ENCODE measurements around the gene DENR. TPM values are rescaled to one million over a fixed set of nuclear protein-coding genes. Genes with fewer than 3 reads are reported as not detected.

Gene DENR
- total RNA-seq, 1 experiment from 2014 or later, result 116 TPM

DNA sequence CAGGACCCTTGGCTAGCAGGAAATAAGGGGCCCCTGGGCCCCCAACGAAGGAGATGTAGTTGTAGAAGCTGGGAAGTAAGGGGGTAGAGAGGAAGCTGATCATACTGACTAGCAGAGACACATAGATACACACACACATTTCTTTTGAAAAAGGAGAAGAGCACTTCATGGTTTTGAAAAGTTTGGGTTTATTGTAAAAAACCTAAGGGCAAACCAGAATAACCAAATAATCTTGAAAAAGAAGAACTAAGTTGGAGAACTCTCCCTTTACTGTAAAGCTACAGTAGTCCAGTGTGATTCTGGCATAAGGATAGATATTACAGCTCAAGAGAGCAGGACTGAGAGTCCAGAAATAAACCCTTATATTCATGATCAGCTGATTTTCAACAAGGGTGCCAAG is 30.2 kb upstream of the DENR start:
- no peaks in the 10 kb centered on the region for H3K27me3 ChIP-seq (replicated peaks; ENCODE audit: insufficient read depth, low read depth, low read length, poor library complexity)
- CTCF ChIA-PET, result no interaction called here
- intact Hi-C loops (cut with micrococcal nuclease; ENCODE audit: unreplicated experiment), result no loop called here
- no peak overlapping the region for H3K27ac ChIP-seq (ENCODE audit: low read depth, low read length, poor library complexity, severe bottlenecking)
- TF ChIP-seq EZH2 (IDR thresholded peaks at IDR 0.05; ENCODE audit: borderline replicate concordance, low read depth, low read length, poor library complexity, severe bottlenecking), result no peak
- DNase-seq (ENCODE audit: low spot score), result no peak
- no TSS peak for BruUV-seq (replicated peaks)
- H3K9me3 ChIP-seq (ENCODE audit: low read depth, low read length, poor library complexity, severe bottlenecking), result no peaks in the 10 kb centered on the region
- H3K4me1 ChIP-seq (ENCODE audit: insufficient read depth, low read length, poor library complexity, severe bottlenecking), result no peaks in the 10 kb centered on the region
- H3K36me3 ChIP-seq (ENCODE audit: insufficient read depth, low read length, poor library complexity, severe bottlenecking), result no peaks in the 10 kb centered on the region
- POLR2A ChIA-PET (ENCODE audit: low non-redundant PET), result no interaction called here
- no peak overlapping the region for H3K4me3 ChIP-seq (ENCODE audit: low read depth, low read length, poor library complexity, severe bottlenecking)

DNA sequence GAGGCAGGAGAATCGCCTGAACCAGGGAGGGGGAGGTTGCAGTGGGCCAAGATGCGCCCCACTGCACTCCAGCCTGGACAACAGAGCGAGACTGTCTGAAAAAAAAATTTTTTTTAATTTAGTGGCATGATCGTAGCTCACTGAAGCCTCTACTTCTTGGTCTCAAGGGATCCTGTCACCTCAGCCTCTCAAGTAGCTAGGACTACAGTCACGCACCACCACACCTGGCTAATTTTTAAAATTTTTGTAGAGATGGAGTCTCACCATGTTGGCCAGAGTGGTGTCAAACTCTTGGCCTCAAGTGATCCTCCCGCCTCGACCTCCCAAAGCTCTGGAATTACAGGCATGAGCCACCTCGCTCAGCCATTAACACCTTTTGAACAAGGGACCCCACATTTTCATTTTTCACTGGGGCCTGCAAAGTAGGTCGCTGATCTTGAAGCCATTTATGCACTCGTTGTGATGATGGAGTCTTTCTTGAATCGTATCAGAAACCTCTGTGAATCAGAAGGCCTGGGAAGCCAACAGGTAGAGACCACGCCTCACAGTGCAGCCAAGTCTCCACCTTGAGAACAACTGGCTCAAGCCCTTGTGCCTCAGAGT is 27.9 kb upstream of the DENR start:
- ChIA-PET CTCF (no interaction called here), POLR2A (ENCODE audit: low non-redundant PET) (no interaction called here)
- no peak for DNase-seq (ENCODE audit: low spot score)
- H3K4me3 ChIP-seq (ENCODE audit: low read depth, low read length, poor library complexity, severe bottlenecking), result no peak overlapping the region
- no peaks in the 10 kb centered on the region for H3K36me3 ChIP-seq (ENCODE audit: insufficient read depth, low read length, poor library complexity, severe bottlenecking)
- H3K27ac ChIP-seq (ENCODE audit: low read depth, low read length, poor library complexity, severe bottlenecking), result no peak overlapping the region
- no peaks in the 10 kb centered on the region for H3K9me3 ChIP-seq (ENCODE audit: low read depth, low read length, poor library complexity, severe bottlenecking)
- TF ChIP-seq, protein P1, sequence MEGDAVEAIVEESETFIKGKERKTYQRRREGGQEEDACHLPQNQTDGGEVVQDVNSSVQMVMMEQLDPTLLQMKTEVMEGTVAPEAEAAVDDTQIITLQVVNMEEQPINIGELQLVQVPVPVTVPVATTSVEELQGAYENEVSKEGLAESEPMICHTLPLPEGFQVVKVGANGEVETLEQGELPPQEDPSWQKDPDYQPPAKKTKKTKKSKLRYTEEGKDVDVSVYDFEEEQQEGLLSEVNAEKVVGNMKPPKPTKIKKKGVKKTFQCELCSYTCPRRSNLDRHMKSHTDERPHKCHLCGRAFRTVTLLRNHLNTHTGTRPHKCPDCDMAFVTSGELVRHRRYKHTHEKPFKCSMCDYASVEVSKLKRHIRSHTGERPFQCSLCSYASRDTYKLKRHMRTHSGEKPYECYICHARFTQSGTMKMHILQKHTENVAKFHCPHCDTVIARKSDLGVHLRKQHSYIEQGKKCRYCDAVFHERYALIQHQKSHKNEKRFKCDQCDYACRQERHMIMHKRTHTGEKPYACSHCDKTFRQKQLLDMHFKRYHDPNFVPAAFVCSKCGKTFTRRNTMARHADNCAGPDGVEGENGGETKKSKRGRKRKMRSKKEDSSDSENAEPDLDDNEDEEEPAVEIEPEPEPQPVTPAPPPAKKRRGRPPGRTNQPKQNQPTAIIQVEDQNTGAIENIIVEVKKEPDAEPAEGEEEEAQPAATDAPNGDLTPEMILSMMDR (conservative IDR thresholded peaks at IDR 0.05; ENCODE audit: low read depth, low read length), result no peak
- TF ChIP-seq EZH2 (IDR thresholded peaks at IDR 0.05; ENCODE audit: borderline replicate concordance, low read depth, low read length, poor library complexity, severe bottlenecking), result no peak
- intact Hi-C loops (cut with micrococcal nuclease; ENCODE audit: unreplicated experiment), result no loop called here
- H3K4me1 ChIP-seq (ENCODE audit: insufficient read depth, low read length, poor library complexity, severe bottlenecking), result no peaks in the 10 kb centered on the region
- BruUV-seq (replicated peaks), result no TSS peak
- H3K27me3 ChIP-seq (replicated peaks; ENCODE audit: insufficient read depth, low read depth, low read length, poor library complexity), result no peaks in the 10 kb centered on the region

DNA sequence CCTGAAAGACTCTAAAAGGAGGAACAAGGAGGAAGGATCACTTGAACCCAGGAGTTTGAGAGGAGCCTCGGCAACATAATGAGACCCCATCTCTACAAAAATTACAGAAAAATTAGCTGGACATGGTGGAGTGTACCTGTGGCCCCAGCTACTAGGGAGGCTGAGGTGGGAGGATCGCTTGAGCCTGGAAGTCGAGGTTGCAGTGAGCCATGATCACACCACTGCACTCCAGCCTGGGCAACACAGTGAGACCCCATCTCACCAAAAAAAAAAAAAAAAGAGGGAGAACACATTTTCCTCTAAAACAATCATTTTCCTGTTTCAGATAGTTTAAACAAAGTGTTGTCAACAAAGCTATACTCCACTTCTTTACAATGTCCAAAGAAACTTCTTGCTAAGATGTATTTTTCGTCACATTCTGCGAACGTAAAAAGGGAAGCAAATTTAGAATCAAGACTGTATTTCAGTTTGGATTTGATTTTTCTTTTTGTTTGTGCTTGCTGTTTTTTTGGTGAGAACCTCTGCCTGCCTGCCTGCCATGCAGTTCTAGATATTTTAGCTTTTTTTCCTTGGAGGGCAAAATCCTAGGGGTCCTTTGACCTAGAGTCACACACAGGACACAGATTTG is 27.1 kb upstream of the DENR start:
- no TSS peak for BruUV-seq (replicated peaks)
- ChIA-PET POLR2A (ENCODE audit: low non-redundant PET) (interaction anchor here (0.6 kb wide), 1 partner anchor 108 kb away, joined by 8 read pairs; no protein-coding TSS in a partner anchor), CTCF (no interaction called here)
- H3K27ac ChIP-seq (ENCODE audit: low read depth, low read length, poor library complexity, severe bottlenecking), result no peak overlapping the region
- intact Hi-C loops (cut with micrococcal nuclease; ENCODE audit: unreplicated experiment), result no loop called here
- no peak overlapping the region for H3K4me3 ChIP-seq (ENCODE audit: low read depth, low read length, poor library complexity, severe bottlenecking)
- H3K4me1 ChIP-seq (ENCODE audit: insufficient read depth, low read length, poor library complexity, severe bottlenecking), result peaks cover 6% of the 10 kb centered on the region
- no peaks in the 10 kb centered on the region for H3K27me3 ChIP-seq (replicated peaks; ENCODE audit: insufficient read depth, low read depth, low read length, poor library complexity)
- no peaks in the 10 kb centered on the region for H3K9me3 ChIP-seq (ENCODE audit: low read depth, low read length, poor library complexity, severe bottlenecking)
- H3K36me3 ChIP-seq (ENCODE audit: insufficient read depth, low read length, poor library complexity, severe bottlenecking), result no peaks in the 10 kb centered on the region
- TF ChIP-seq, protein P1 (conservative IDR thresholded peaks at IDR 0.05; ENCODE audit: low read depth, low read length), result no peak
- no peak for TF ChIP-seq EZH2 (IDR thresholded peaks at IDR 0.05; ENCODE audit: borderline replicate concordance, low read depth, low read length, poor library complexity, severe bottlenecking)
- DNase-seq (ENCODE audit: low spot score), result no peak
